Activated CD4-positive, alpha-beta T cell treated with anti-CD3 and anti-CD28 coated beads, Interleukin-2, amount 50 U/mL, for 1 hour (primary cell): ENCODE results near the gene GNE.
A peak's percentile ranks its signal among the peaks of the same experiment; 100 is the strongest.
"Not testable (repeated sequence)": the region's sequence is repeated elsewhere in the genome, so short reads cannot be mapped to it uniquely, and the experiment has no call there.

Source experiments
- DNase-seq: peaks from one replicate; pipeline ENCODE4 v3.0.0-alpha.2; 2020

The GNE gene

DNA sequence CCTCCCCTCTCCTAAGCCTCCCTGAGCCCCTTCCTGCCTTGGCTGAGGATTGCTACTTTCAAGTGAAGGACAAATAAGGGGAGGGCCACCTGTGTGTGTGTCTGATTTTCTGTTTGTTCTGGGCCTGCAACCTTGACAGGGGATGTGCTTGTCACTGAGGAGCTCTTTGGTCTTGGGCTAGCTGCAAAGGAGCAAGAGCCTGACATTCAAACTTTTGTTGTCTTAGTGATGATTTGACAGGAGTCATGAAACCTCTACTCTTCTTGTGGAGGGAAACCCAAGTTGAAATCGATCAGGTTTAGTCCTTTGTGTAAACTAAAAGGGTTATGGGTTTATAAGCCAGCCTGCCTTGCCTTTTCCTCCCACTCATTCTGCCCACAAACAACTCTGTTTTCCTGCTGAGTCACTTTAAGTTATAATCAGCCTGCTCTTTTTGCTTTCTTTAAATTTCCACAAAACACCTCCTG, 50.7 kb downstream of the GNE start:
- DNase-seq, result no peak

DNA sequence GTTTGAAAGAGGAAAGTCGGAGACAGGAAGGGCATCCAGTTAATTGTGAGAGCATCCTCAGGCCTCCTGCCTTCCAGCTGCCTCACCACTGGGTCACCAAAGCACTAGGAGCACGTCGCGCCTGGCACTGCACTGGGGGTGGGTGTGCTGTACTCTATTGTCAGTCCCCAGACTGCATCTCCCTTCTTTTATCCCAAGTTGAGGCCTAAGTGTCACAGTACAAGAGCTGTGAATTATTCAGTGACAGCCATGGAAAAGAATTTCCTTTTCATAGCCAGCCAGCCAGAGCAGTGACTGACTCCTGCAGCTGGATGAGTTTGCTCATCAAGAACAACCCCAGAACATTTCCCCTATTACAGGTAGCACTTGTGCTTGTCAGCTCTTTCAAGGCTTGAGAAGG, 51.2 kb downstream of the GNE start:
- DNase-seq, result no peak

- no peak for DNase-seq
Measured at GRCh38 chr9:36204906-36205547, 53.2 kb downstream of the GNE start.

DNA sequence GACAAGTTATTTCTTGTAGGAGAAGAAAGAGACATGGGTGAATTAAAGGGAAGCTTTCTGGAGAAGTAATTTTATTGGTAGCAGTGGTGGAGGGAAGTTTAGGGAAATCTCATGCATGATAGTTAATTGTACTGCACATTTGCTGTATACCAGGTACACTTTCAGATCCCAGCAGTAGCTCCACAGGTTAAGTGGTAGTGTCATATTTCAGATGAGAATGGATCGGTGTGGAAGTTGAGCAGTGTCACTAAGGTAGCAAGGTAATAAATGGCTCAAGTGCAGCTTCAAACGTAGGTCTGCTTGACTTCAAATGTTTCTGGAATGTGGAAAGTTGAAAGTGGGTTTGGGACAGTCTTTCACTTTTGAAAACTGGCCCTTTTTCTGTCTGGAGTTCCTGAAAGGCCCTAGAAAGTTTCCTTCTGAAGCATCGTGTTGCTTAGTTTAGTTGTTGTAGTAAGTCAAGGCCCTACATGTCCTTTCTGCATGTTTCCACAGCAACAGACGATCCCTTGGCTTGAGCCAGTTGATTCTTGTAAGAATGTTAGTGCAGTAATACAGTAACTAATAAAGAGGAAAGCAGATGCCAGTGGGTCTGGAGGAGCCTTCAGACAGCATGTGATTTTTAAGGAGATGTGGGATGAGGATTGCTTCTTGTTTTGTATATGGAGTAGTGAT, 63.8 kb downstream of the GNE start:
- no peak for DNase-seq

DNA sequence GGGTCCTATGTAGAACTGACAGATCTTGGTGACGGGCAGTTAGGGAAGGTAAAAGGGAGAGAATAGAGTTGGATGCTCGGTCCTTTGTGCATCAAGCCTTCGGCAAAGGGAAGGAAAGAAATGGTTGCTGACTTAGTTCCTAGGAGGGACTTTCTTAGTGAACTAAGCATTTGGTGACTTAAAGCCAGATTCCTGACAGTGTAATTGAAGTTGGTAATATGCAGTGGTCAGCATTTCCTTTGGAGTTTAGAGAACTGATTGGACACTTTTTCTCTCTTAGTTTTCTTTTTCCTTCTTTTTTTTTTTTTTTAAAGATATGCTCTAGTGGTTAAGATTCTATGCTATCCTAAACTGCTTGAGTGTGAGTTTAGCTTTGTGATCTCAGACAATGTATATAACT, 65.2 kb downstream of the GNE start:
- DNase-seq, result no peak

- DNase-seq, result no peak
Measured at GRCh38 chr9:36192196-36192595, 66.1 kb downstream of the GNE start.

GRCh38 chr9:36191686-36192085, 66.6 kb downstream of the GNE start:
- DNase-seq, result no peak

- DNase-seq, result peak; percentile 49
Measured at GRCh38 chr9:36191290-36191645, 67.0 kb downstream of the GNE start.

DNA sequence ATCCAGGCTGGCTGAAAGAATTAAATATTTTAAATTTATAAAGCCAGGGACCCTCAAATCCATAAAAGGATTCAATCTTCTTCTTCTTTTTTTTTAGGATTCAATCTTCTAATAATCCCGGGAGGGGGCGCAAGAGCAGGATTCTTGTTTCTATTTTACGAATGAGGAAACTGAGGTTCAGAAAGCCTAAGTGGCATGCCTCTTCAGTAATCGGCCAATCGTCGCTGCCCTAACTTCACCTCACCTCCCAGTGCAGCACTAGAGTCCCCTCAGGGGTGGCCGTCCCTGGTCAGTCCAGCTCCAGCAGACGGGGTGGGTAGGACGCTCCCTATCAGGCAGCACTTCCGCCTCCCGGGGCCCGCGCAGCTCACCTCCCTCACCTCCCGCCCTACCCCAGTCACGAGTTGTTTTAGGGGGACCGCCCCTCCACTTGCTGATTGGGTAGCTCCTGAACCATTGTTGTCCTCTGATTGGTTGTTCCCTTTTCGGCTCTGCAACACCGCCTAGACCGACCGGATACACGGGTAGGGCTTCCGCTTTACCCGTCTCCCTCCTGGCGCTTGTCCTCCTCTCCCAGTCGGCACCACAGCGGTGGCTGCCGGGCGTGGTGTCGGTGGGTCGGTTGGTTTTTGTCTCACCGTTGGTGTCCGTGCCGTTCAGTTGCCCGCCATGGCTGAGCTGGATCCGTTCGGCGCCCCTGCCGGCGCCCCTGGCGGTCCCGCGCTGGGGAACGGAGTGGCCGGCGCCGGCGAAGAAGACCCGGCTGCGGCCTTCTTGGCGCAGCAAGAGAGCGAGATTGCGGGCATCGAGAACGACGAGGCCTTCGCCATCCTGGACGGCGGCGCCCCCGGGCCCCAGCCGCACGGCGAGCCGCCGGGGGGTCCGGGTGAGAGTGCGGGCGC, 67.6 kb downstream of the GNE start, which contains the start of gene CLTA:
TSS of gene CLTA (plus strand) at position 534 of the 902 bp plus-strand sequence. CDS start at position 670, 136 bp downstream.
- peak; percentile 88 for DNase-seq

DNA sequence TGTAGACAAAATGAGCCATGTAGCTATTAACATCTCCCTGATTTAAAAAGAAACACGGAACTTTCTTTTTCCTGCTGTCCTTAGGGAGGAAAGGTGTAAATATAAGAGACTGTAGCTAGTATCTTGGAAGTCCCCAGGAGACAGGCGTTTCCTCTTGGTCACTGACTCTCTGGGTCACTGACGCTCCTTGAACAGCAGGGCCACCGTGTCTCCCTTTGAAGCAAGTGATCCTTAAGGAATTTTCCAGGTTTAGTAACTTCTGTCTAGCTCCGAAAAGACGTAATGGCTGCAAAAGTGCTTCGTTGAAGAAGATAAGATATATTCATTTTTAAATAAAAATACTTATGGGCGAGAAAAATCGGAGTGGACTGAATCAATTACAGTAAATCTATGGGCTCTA, 68.3 kb downstream of the GNE start:
- DNase-seq, result no peak

- DNase-seq, result no peak
Measured at GRCh38 chr9:36188212-36188611, 70.0 kb downstream of the GNE start.

GRCh38 chr9:36187414-36187813, 70.8 kb downstream of the GNE start:
- DNase-seq, result no peak

- not testable (repeated sequence) for DNase-seq
Measured at GRCh38 chr9:36180243-36180642, 78.0 kb downstream of the GNE start.

- no peak for DNase-seq
Measured at GRCh38 chr9:36177571-36177970, 80.7 kb downstream of the GNE start.

DNA sequence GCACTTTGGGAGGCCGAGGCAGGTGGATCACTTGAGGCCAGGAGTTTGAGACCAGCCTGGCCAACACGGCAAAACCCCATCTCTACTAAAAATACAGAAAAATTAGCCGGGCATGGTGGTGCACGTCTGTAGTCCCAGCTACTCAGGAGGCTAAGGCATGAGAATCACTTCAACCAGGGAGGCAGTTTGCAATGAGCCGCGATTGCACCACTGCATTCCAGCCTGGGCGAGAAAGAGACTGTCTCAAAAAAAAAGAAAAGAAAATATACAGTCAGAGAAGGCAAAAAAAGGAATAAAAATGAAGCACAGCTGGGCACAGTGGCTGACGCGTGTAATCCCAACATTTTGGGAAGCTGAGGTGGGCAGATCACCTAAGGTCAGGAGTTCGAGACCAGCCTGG, 81.8 kb downstream of the GNE start:
- DNase-seq, result not testable (repeated sequence)

- not testable (repeated sequence) for DNase-seq
Measured at GRCh38 chr9:36175209-36175608, 83.0 kb downstream of the GNE start.

DNA sequence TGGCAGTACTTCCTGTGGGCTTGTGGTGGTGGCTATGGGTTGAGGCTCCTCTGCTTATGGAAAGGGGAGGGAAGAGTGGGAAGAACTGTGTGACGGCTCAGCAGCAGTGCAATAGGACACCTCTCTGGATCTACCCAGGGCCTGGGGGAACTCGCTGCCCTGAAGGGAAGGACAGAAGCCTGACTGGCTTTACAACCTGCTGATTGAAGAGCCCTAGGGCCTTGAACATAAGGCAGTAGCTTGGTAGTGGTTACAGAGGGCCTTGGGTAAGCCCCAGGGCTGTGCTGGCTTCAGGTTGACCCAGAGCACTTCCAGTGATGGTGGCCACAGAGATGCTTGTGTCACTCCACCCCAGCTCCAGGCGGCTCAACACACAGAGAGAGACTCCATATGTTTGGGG, 83.5 kb downstream of the GNE start:
- no peak for DNase-seq

GRCh38 chr9:36174271-36174670, 84.0 kb downstream of the GNE start:
- DNase-seq, result no peak

DNA sequence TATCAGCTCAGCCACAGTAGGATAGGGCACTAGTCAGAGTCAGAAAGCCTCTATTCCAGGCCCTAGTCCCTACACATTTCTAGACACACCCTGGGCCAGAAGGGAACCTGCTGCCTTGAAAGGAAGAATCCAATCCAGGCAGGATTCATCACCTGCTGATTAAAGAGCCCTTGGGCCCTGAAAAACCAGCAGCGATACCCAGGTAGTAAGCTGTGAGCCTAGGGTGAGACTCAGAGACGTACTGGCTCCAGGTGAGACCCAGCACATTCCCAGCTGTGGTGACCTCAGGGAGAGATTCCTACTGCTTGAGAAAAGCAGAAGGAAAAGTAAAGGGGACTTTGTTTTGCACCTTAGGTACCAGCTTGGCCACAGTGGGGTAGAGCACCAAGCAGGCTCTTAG, 84.4 kb downstream of the GNE start:
- DNase-seq, result no peak

DNA sequence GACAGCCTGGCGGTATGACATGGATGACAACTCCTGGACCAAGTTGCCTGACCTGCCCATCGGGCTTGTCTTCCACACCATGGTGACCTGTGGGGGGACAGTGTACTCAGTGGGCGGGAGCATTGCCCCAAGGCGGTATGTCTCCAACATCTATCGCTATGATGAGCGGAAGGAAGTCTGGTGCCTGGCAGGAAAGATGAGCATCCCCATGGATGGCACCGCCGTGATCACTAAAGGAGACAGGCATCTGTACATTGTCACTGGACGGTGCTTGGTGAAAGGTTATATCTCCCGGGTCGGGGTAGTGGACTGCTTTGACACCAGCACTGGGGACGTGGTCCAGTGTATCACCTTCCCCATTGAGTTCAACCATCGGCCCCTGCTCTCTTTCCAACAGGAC, 87.7 kb downstream of the GNE start:
- no peak for DNase-seq

DNA sequence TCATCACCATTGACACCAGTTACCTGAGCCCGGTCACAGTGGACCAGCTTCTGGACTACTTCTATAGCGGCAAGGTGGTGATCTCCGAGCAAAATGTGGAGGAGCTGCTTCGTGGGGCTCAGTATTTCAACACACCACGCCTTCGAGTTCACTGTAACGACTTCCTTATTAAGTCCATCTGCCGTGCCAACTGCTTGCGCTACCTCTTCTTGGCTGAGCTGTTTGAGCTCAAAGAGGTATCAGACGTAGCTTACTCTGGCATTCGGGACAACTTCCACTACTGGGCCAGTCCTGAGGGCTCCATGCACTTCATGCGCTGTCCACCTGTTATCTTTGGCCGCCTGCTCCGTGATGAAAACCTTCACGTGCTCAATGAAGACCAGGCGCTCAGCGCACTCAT, 88.5 kb downstream of the GNE start:
- no peak for DNase-seq

DNA sequence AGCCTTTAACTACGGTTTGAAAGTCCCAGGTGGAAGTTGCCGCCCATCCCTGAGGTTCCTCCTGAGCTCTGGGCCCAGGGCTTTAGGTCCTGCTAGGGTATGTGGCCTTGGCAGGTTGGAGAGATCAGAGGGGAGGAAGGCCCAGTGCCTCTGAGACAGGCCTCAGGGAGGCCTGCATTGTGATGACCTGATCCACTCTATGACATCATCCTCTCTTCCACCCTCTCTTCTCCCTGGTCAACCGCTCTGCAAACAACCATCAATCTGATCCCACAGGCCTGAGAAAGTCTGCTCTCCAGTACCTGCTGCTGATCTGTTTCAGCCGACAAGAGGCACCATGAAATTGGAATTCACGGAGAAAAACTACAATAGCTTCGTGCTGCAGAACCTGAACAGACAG, 89.1 kb downstream of the GNE start, which contains the start of gene CCIN:
TSS of gene CCIN (plus strand) at position 223 of the 400 bp plus-strand sequence. CDS start at position 338, 115 bp downstream.
- DNase-seq, result no peak

DNA sequence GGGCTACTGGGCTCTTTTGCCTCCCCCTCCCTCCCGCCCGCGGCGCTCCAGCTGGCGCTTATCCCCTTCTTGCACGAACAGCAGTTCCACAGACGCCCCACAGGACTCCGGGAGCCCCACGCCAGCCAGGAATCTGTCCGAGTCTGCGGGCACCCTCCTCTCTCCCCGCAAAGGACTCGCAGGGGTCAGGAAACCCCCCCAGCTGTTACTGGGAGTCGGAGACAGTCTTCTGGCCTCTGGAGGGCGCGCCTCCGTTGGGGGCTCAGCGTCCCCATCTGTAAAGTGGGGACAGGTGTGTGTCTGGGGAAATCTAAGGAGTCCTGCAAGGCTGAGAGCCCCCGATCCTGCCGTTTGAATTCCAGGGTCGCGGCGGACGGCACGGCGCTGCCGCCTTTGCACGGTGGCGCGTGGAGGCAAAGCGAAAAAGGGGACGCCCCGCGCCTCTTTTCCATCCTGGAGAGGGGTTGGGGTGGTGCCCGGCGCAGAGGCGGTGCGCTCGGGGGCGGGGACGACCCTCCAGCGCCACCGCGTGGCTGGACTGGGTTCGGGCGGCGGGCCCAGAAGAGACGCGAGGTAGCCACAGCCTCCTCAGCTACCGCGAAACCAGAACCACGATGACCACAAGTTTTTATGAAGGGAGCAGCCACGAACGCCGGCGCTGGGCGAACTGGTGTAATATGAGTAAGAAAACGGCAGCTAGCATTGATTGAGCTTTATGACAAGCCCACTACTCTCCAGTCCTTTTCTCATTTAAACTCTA, 91.9 kb downstream of the GNE start:
- DNase-seq, result peak; percentile 77
